ENCODE results near the gene MSL1.
A peak's percentile ranks its signal among the peaks of the same experiment; 100 is the strongest.

Gene MSL1

GRCh38 chr17:40171750-40172149 is 50.0 kb downstream of the MSL1 start:
- TF ChIP-seq CEBPB (IDR thresholded peaks at IDR 0.05) (no peak), FOXM1 (IDR thresholded peaks at IDR 0.05; ENCODE audit: borderline replicate concordance, low read depth) (no peak), ZBTB7A (IDR thresholded peaks at IDR 0.05; ENCODE audit: low read depth) (no peak), USF1 (IDR thresholded peaks at IDR 0.05) (no peak), RAD21 (IDR thresholded peaks at IDR 0.05; ENCODE audit: low read depth) (no peak), TCF12 (IDR thresholded peaks at IDR 0.05; ENCODE audit: low read depth) (no peak), EP300 (IDR thresholded peaks at IDR 0.05; ENCODE audit: borderline replicate concordance) (no peak), CREB1 (IDR thresholded peaks at IDR 0.05; ENCODE audit: low read depth) (no peak), TAF1 (IDR thresholded peaks at IDR 0.05; ENCODE audit: low read depth) (no peak), EGR1 (IDR thresholded peaks at IDR 0.05) (no peak), NFIC (IDR thresholded peaks at IDR 0.05) (no peak), REST (IDR thresholded peaks at IDR 0.05; ENCODE audit: low read depth) (no peak), MAX (IDR thresholded peaks at IDR 0.05) (no peak), TEAD4 (IDR thresholded peaks at IDR 0.05) (no peak), YY1 (IDR thresholded peaks at IDR 0.05; ENCODE audit: low read depth) (no peak)

GRCh38 chr17:40173091-40173777 is 51.5 kb downstream of the MSL1 start:
- TF ChIP-seq EP300 (IDR thresholded peaks at IDR 0.05; ENCODE audit: borderline replicate concordance) (no peak), REST (IDR thresholded peaks at IDR 0.05; ENCODE audit: low read depth) (no peak), FOXM1 (IDR thresholded peaks at IDR 0.05; ENCODE audit: borderline replicate concordance, low read depth) (no peak), RAD21 (IDR thresholded peaks at IDR 0.05; ENCODE audit: low read depth) (no peak), YY1 (IDR thresholded peaks at IDR 0.05; ENCODE audit: low read depth) (no peak), CEBPB (IDR thresholded peaks at IDR 0.05) (no peak)

GRCh38 chr17:40173778-40174135 is 52.0 kb downstream of the MSL1 start:
- no peak for TF ChIP-seq CREB1 (IDR thresholded peaks at IDR 0.05; ENCODE audit: low read depth)
- no peak for TF ChIP-seq YY1 (IDR thresholded peaks at IDR 0.05; ENCODE audit: low read depth)
- TF ChIP-seq TAF1 (IDR thresholded peaks at IDR 0.05; ENCODE audit: low read depth) = no peak
- no peak for TF ChIP-seq TCF12 (IDR thresholded peaks at IDR 0.05; ENCODE audit: low read depth)
- no peak for TF ChIP-seq RAD21 (IDR thresholded peaks at IDR 0.05; ENCODE audit: low read depth)
- no peak for TF ChIP-seq EGR1 (IDR thresholded peaks at IDR 0.05)

GRCh38 chr17:40174514-40174913 is 52.7 kb downstream of the MSL1 start:
- TF ChIP-seq TAF1 (IDR thresholded peaks at IDR 0.05; ENCODE audit: low read depth) (no peak), ZBTB7A (IDR thresholded peaks at IDR 0.05; ENCODE audit: low read depth) (no peak), RAD21 (IDR thresholded peaks at IDR 0.05; ENCODE audit: low read depth) (no peak)

- TF ChIP-seq MAX (IDR thresholded peaks at IDR 0.05) (peak; percentile 58; the same call in 1 of the 2 replicates), FOXM1 (IDR thresholded peaks at IDR 0.05; ENCODE audit: borderline replicate concordance, low read depth) (no peak), TEAD4 (IDR thresholded peaks at IDR 0.05) (peak; percentile 46)
Measured at GRCh38 chr17:40175928-40176753, 54.4 kb downstream of the MSL1 start.

- no peak for TF ChIP-seq YY1 (IDR thresholded peaks at IDR 0.05; ENCODE audit: low read depth)
- TF ChIP-seq TEAD4 (IDR thresholded peaks at IDR 0.05) = no peak
- no peak for TF ChIP-seq TCF12 (IDR thresholded peaks at IDR 0.05; ENCODE audit: low read depth)
- no peak for TF ChIP-seq EGR1 (IDR thresholded peaks at IDR 0.05)
- no peak for TF ChIP-seq NFIC (IDR thresholded peaks at IDR 0.05)
- no peak for TF ChIP-seq EP300 (IDR thresholded peaks at IDR 0.05; ENCODE audit: borderline replicate concordance)
Measured at GRCh38 chr17:40176754-40177110, 55.0 kb downstream of the MSL1 start.
